MM.1S (cell line): Measurements from ENCODE around the gene OLFML2B.

Source experiments
- DNase-seq: peaks from one replicate; pipeline ENCODE4 v3.0.0-alpha.2; 2015
- H2AFZ ChIP-seq: fragments of 300-600 bp; sonication (generic); 2 replicates; pipeline ENCODE4 v1.6.0; 2016; ENCODE audit warnings: antibody characterized with exemption, low read length
- H3F3A ChIP-seq: fragments of 300-600 bp; sonication (generic); 2 replicates; pipeline ENCODE4 v1.6.1; 2016; ENCODE audit warnings: mild to moderate bottlenecking, antibody characterized with exemption, low read length, moderate library complexity, mixed read lengths; ENCODE audit not compliant: insufficient read depth
- H3K27ac ChIP-seq: fragments of 300-600 bp; sonication (generic); 2 replicates; pipeline ENCODE4 v1.5.1; 2016; ENCODE audit warnings: mild to moderate bottlenecking, low read length
- H3K27me3 ChIP-seq: fragments of 300-600 bp; sonication (generic); replicated peaks from 2 replicates; pipeline ENCODE4 v1.6.0; 2016; ENCODE audit warnings: low read length; ENCODE audit not compliant: insufficient read depth
- H3K36me3 ChIP-seq: fragments of 300-600 bp; sonication (generic); replicated peaks from 2 replicates; pipeline ENCODE4 v1.6.1; 2016; ENCODE audit warnings: mild to moderate bottlenecking, low read length, mixed read lengths; ENCODE audit not compliant: insufficient read depth
- H3K4me1 ChIP-seq: fragments of 300-600 bp; sonication (generic); 2 replicates; pipeline ENCODE4 v1.6.1; 2016; ENCODE audit warnings: low read length, mixed read lengths
- H3K4me2 ChIP-seq: fragments of 300-600 bp; sonication (generic); 2 replicates; pipeline ENCODE4 v1.6.0; 2016; ENCODE audit warnings: low read depth, low read length
- H3K4me3 ChIP-seq: fragments of 300-600 bp; sonication (generic); 2 replicates; pipeline ENCODE4 v1.5.1; 2016; ENCODE audit warnings: low read length, mixed read lengths
- H3K79me2 ChIP-seq: fragments of 300-600 bp; sonication (generic); 2 replicates; pipeline ENCODE4 v1.6.1; 2016; ENCODE audit warnings: mixed run types, low read length, mixed read lengths
- H3K9ac ChIP-seq: fragments of 300-600 bp; sonication (generic); 2 replicates; pipeline ENCODE4 v1.6.1; 2016; ENCODE audit warnings: low read length, mixed read lengths
- H3K9me2 ChIP-seq: fragments of 300-600 bp; sonication (generic); replicated peaks from 2 replicates; pipeline ENCODE4 v1.6.1; 2016; ENCODE audit warnings: mild to moderate bottlenecking, low read length, mixed read lengths; ENCODE audit not compliant: insufficient read depth
- H3K9me3 ChIP-seq: fragments of 300-600 bp; sonication (generic); replicated peaks from 2 replicates; pipeline ENCODE4 v1.6.1; 2016; ENCODE audit warnings: mild to moderate bottlenecking, low read length, mixed read lengths; ENCODE audit not compliant: insufficient read depth
- H4K20me1 ChIP-seq: fragments of 300-600 bp; sonication (generic); 2 replicates; pipeline ENCODE4 v1.6.1; 2016; ENCODE audit warnings: mild to moderate bottlenecking, low read length, moderate library complexity, mixed read lengths; ENCODE audit not compliant: insufficient read depth
- EZH2 ChIP-seq: fragments of 300-600 bp; sonication (generic); optimal IDR thresholded peaks from 2 replicates; pipeline ENCODE3; 2017; ENCODE audit warnings: low read depth, mild to moderate bottlenecking, antibody characterized with exemption, low read length, mixed read lengths
- EZH2phosphoT487 ChIP-seq: fragments of 300-600 bp; sonication (generic); IDR thresholded peaks from 2 replicates; pipeline ENCODE4 v1.6.1; 2018; ENCODE audit warnings: antibody characterized with exemption, low read length
- TF ChIP-seq, protein P1 (sequence below): fragments of 300-600 bp; sonication (generic); IDR thresholded peaks from 2 replicates; pipeline ENCODE4 v1.5.1; 2016; ENCODE audit warnings: antibody characterized with exemption, low read length, mixed read lengths

Gene OLFML2B

DNA sequence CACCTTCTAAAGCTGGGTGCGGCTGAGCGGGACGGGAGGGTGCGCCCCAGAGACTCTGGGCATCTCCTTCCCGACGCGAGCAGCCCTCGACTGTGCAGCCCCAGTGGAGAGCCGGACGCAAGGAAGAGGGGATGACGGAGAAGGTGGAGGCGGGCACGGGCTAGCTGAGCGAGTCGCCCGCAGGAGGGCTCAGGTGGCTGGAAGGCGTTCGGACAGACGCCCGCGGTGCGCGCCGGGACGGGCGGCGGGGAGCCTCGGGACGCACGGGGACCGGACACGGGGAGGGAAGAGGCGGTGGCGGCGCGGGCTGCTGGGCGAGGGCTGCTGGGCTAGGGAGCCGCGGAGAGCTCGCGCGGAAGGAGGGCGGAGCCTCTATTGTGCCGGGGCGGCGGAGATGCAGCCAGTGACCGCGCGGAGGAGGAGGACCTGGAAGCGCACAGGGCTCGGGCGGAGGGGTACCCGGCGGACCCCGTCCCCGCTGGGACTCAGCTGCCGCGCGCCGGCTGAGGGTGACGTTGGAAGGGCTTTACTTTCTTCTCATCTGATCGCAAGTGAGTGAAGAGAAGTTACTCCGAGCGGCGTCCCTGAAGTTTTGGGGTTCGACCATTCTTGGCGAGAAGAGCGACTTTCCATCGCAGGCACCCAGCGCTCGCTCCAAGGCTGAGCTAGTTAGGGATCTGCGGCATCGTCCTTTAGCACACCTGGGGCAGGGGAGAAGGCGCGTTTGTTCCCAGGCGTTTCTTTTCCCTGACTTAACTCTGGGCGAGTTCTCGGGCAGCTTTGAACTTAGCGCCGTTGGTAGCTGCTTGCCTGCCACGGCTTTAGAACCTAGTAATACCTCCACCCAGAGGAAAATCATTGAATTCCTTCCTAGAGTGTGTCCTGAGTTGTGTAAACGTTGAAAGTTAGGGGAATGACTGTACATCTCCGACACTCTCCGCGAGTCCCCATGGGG, at the start of gene OLFML2B:
OLFML2B (minus strand) TSS at position 323 of the 955 bp plus-strand sequence. CDS start 439 bp downstream, outside the sequence.
- no peaks in the 10 kb centered on the region for H3K36me3 ChIP-seq
- no peak within 1 kb of the TSS for H3K27ac ChIP-seq
- peak within 1 kb of the TSS; percentile 93 for H2AFZ ChIP-seq
- H3K4me3 ChIP-seq, result peak within 1 kb of the TSS; percentile 84
- H3K9me2 ChIP-seq, result no peaks in the 10 kb centered on the region
- peak; percentile 77 for DNase-seq
- H3K4me1 ChIP-seq, result no peaks in the 10 kb centered on the region
- no peaks in the 10 kb centered on the region for H3K79me2 ChIP-seq
- H3F3A ChIP-seq, result no peaks in the 10 kb centered on the region
- peak within 1 kb of the TSS; percentile 25; the same call in 1 of the 2 replicates for H3K9ac ChIP-seq
- H3K4me2 ChIP-seq, result peak within 1 kb of the TSS; percentile 97
- TF ChIP-seq EZH2 (no peak), EZH2phosphoT487 (no peak)
- TF ChIP-seq, protein P1, sequence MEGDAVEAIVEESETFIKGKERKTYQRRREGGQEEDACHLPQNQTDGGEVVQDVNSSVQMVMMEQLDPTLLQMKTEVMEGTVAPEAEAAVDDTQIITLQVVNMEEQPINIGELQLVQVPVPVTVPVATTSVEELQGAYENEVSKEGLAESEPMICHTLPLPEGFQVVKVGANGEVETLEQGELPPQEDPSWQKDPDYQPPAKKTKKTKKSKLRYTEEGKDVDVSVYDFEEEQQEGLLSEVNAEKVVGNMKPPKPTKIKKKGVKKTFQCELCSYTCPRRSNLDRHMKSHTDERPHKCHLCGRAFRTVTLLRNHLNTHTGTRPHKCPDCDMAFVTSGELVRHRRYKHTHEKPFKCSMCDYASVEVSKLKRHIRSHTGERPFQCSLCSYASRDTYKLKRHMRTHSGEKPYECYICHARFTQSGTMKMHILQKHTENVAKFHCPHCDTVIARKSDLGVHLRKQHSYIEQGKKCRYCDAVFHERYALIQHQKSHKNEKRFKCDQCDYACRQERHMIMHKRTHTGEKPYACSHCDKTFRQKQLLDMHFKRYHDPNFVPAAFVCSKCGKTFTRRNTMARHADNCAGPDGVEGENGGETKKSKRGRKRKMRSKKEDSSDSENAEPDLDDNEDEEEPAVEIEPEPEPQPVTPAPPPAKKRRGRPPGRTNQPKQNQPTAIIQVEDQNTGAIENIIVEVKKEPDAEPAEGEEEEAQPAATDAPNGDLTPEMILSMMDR, result peak; percentile 37
- no peaks in the 10 kb centered on the region for H4K20me1 ChIP-seq
- no peaks in the 10 kb centered on the region for H3K9me3 ChIP-seq
- H3K27me3 ChIP-seq, result peaks cover 5% of the 10 kb centered on the region; the same call in 1 of the 2 replicates

DNA sequence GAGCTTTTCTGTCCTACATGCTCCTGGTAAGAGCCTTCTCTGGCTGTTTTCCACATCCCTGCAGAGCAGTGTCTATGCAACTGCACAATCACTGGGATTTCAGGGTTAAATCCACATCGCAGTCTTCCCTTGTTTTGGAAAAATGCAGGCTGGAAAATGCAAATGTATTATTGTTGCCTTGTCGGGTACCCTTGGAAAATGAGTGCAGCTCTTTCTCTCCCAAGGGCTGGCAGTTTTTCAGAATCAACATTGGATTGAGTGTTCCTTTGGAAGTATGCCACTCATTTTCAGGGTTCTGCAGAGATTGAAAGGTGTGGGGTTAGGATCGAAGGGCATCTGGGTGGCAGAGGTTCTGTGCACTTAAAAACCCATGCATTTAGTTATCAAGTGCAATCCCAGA, 49.1 kb upstream of the OLFML2B start:
- Histone ChIP-seq H3K79me2 (peaks cover 32% of the 10 kb centered on the region), H3K9me2 (no peaks in the 10 kb centered on the region), H3K27ac (no peak overlapping the region), H3K36me3 (no peaks in the 10 kb centered on the region), H4K20me1 (0 out of 2 replicates have a peak, but pooled peaks cover 2% of the 10 kb centered on the region), H3K9me3 (no peaks in the 10 kb centered on the region), H3K9ac (no peak overlapping the region), H3F3A (0 out of 2 replicates have a peak, but pooled peaks cover 3% of the 10 kb centered on the region), H3K4me1 (peaks cover 10% of the 10 kb centered on the region; the same call in 1 of the 2 replicates), H3K4me2 (no peak overlapping the region), H3K4me3 (no peak overlapping the region), H2AFZ (no peak overlapping the region), H3K27me3 (0 out of 2 replicates have a peak, but pooled peaks cover 2% of the 10 kb centered on the region)
- DNase-seq, result no peak
- TF ChIP-seq, protein P1, result no peak
- TF ChIP-seq EZH2phosphoT487 (no peak), EZH2 (no peak)

DNA sequence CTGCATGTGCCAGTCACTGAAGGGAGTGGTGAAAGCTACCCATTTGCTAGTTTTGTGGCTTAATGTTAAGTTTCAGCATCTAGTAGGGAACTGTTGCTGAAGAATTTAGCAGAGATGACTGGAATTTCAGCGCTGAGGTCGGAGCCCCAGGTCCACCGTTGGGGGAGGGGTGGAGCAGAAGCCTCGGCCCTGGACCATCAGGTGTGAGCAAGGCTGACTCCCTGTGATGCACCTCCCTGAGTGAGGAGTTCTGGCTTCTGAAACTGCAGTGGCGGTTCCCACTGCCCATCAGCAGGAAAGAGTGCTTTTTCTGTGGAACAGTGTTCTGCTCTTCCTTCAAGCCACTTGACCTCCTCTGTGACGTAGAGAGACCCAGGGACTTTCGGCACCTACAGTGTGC, 47.2 kb upstream of the OLFML2B start:
- H3K36me3 ChIP-seq, result no peaks in the 10 kb centered on the region
- DNase-seq, result peak; percentile 29
- no peaks in the 10 kb centered on the region for H3K9me3 ChIP-seq
- 0 out of 2 replicates have a peak, but pooled peaks cover 3% of the 10 kb centered on the region for H3F3A ChIP-seq
- H3K4me1 ChIP-seq, result peaks cover 10% of the 10 kb centered on the region; the same call in 1 of the 2 replicates
- H3K27me3 ChIP-seq, result 0 out of 2 replicates have a peak, but pooled peaks cover 3% of the 10 kb centered on the region
- no peak overlapping the region for H3K27ac ChIP-seq
- 0 out of 2 replicates have a peak, but pooled peaks cover 2% of the 10 kb centered on the region for H4K20me1 ChIP-seq
- peak overlapping the region; percentile 81; the same call in 1 of the 2 replicates for H2AFZ ChIP-seq
- no peaks in the 10 kb centered on the region for H3K9me2 ChIP-seq
- TF ChIP-seq, protein P1, result no peak
- TF ChIP-seq EZH2 (no peak), EZH2phosphoT487 (no peak)
- H3K9ac ChIP-seq, result peak overlapping the region; percentile 64; the same call in 1 of the 2 replicates
- H3K79me2 ChIP-seq, result peaks cover 32% of the 10 kb centered on the region
- H3K4me2 ChIP-seq, result peak overlapping the region; percentile 96
- H3K4me3 ChIP-seq, result peak overlapping the region; percentile 87
